ENCODE data around the gene CADM1. TPM values are rescaled to one million over a fixed set of nuclear protein-coding genes. Genes with fewer than 3 reads are reported as not detected.

CADM1 gene
- total RNA-seq, 1 experiment from 2014 or later: 0.79 TPM

DNA sequence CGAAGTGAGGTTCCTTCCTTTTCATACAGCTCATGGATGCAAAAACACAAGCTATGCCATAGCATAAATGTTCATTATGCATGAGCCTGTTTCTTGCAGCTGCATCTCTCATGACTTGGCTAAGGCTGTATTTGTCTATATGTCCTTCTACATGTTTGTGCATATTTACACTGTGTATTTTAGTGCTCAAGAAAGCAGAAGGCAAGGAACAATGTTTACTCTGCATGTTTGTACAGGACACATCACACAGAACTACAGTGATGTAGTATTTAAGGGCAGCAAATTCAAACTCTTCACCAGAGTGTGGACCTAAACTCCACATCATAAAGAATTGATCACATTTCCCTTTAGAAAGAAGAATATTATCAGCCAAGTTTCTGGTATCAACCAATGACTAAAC, 170.3 kb downstream of the CADM1 start:
- CTCF ChIA-PET: no interaction called here

More for the DNA sequence above, 170.3 kb downstream of the CADM1 start:
- H3K4me1 ChIP-seq (ENCODE audit: control insufficient read depth in 1 of 2, insufficient read depth in 2 of 2, low read length in 2 of 2): no peaks in the 10 kb centered on the region
- no peaks in the 10 kb centered on the region for H3K9me2 ChIP-seq (ENCODE audit: insufficient read depth)
- no peak for DNase-seq (ENCODE audit: low read depth, low spot score)
- intact Hi-C loops (cut with micrococcal nuclease): no loop called here
- no peaks in the 10 kb centered on the region for H4K20me1 ChIP-seq (ENCODE audit: insufficient read depth)
- H2AFZ ChIP-seq (ENCODE audit: low read depth, low read length, poor library complexity, severe bottlenecking): no peak overlapping the region
- H3K36me3 ChIP-seq (ENCODE audit: control insufficient read depth in 1 of 2, insufficient read depth in 2 of 2, low read length in 2 of 2): no peaks in the 10 kb centered on the region
- no peaks in the 10 kb centered on the region for H3K9me3 ChIP-seq (ENCODE audit: control insufficient read depth in 1 of 2, insufficient read depth in 1 of 2, low read depth in 1 of 2, low read length in 2 of 2)
- H3K4me2 ChIP-seq (ENCODE audit: low read length): no peak overlapping the region
- no peak overlapping the region for H3K27ac ChIP-seq (ENCODE audit: low read depth, low read length)
- RAD21 ChIA-PET (ENCODE audit: low non-redundant PET in 1 of 2, low total read pairs in 2 of 2, uncharacterized antibody in 2 of 2, unreplicated experiment in 2 of 2): no interaction called here
- ATAC-seq: no peak
- no peak overlapping the region for H3K4me3 ChIP-seq (replicated peaks in 1 of 2; ENCODE audit: low read depth in 1 of 2, low read length in 2 of 2)
- H3K9ac ChIP-seq (ENCODE audit: low read length): no peak overlapping the region
- TF ChIP-seq EZH2phosphoT487 (IDR thresholded peaks at IDR 0.05; ENCODE audit: borderline replicate concordance) (no peak), CEBPB (IDR thresholded peaks at IDR 0.05; ENCODE audit: low read depth) (no peak), CBX3 (IDR thresholded peaks at IDR 0.05; ENCODE audit: low read depth) (no peak), EZH2 (IDR thresholded peaks at IDR 0.05) (no peak), ZFX (IDR thresholded peaks at IDR 0.05) (no peak), TCF7L2 (IDR thresholded peaks at IDR 0.05; ENCODE audit: borderline replicate concordance, extremely low read depth, insufficient read depth, insufficient read length) (no peak), ZNF274 (IDR thresholded peaks at IDR 0.05; ENCODE audit: low read depth, low read length) (no peak), ELF1 (IDR thresholded peaks at IDR 0.05; ENCODE audit: borderline replicate concordance, low read depth) (no peak), JUND (IDR thresholded peaks at IDR 0.05) (no peak), SRF (IDR thresholded peaks at IDR 0.05; ENCODE audit: low read depth) (no peak), FOSL1 (IDR thresholded peaks at IDR 0.05; ENCODE audit: low read depth) (no peak), SP1 (IDR thresholded peaks at IDR 0.05; ENCODE audit: low read depth) (no peak), EGR1 (IDR thresholded peaks at IDR 0.05; ENCODE audit: low read depth) (no peak), RAD21 (IDR thresholded peaks at IDR 0.05; ENCODE audit: low read depth) (no peak)
- TF ChIP-seq, protein P1, sequence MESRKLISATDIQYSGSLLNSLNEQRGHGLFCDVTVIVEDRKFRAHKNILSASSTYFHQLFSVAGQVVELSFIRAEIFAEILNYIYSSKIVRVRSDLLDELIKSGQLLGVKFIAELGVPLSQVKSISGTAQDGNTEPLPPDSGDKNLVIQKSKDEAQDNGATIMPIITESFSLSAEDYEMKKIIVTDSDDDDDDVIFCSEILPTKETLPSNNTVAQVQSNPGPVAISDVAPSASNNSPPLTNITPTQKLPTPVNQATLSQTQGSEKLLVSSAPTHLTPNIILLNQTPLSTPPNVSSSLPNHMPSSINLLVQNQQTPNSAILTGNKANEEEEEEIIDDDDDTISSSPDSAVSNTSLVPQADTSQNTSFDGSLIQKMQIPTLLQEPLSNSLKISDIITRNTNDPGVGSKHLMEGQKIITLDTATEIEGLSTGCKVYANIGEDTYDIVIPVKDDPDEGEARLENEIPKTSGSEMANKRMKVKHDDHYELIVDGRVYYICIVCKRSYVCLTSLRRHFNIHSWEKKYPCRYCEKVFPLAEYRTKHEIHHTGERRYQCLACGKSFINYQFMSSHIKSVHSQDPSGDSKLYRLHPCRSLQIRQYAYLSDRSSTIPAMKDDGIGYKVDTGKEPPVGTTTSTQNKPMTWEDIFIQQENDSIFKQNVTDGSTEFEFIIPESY (IDR thresholded peaks at IDR 0.05; ENCODE audit: extremely low read depth, insufficient replicate concordance, low read length): no peak
- TF ChIP-seq, protein P2, sequence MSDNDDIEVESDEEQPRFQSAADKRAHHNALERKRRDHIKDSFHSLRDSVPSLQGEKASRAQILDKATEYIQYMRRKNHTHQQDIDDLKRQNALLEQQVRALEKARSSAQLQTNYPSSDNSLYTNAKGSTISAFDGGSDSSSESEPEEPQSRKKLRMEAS (IDR thresholded peaks at IDR 0.05): no peak
- TF ChIP-seq, protein P3, sequence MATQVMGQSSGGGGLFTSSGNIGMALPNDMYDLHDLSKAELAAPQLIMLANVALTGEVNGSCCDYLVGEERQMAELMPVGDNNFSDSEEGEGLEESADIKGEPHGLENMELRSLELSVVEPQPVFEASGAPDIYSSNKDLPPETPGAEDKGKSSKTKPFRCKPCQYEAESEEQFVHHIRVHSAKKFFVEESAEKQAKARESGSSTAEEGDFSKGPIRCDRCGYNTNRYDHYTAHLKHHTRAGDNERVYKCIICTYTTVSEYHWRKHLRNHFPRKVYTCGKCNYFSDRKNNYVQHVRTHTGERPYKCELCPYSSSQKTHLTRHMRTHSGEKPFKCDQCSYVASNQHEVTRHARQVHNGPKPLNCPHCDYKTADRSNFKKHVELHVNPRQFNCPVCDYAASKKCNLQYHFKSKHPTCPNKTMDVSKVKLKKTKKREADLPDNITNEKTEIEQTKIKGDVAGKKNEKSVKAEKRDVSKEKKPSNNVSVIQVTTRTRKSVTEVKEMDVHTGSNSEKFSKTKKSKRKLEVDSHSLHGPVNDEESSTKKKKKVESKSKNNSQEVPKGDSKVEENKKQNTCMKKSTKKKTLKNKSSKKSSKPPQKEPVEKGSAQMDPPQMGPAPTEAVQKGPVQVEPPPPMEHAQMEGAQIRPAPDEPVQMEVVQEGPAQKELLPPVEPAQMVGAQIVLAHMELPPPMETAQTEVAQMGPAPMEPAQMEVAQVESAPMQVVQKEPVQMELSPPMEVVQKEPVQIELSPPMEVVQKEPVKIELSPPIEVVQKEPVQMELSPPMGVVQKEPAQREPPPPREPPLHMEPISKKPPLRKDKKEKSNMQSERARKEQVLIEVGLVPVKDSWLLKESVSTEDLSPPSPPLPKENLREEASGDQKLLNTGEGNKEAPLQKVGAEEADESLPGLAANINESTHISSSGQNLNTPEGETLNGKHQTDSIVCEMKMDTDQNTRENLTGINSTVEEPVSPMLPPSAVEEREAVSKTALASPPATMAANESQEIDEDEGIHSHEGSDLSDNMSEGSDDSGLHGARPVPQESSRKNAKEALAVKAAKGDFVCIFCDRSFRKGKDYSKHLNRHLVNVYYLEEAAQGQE (IDR thresholded peaks at IDR 0.05; ENCODE audit: low read depth): no peak
- no peaks in the 10 kb centered on the region for H3K27me3 ChIP-seq (ENCODE audit: insufficient read depth, low read length)
- no peaks in the 10 kb centered on the region for H3K79me2 ChIP-seq (ENCODE audit: insufficient read depth, low read length)
- POLR2A ChIA-PET: no interaction called here
- no TSS peak for BruUV-seq (replicated peaks)

Measured in HCT116 (cell line).